H1 (cell line): ENCODE measurements around the gene ASCC3. TPM values are rescaled to one million over a fixed set of nuclear protein-coding genes. Genes with fewer than 3 reads are reported as not detected.

Source experiments
- CTCF ChIA-PET: fragments of 300-600 bp; sonication (Branson Sonifier 250); formaldehyde crosslinking; loops from one replicate; lab custom pipeline; 2021; ENCODE audit not compliant: partially characterized antibody; lab: Charles Lee
- POLR2A ChIA-PET: fragments of 300-600 bp; sonication (Branson Sonifier 250); formaldehyde crosslinking; loops from one replicate; lab custom pipeline; 2021; ENCODE audit warnings: inconsistent platforms; ENCODE audit not compliant: partially characterized antibody; lab: Charles Lee
- DNase-seq, 2 experiments: peaks; one replicate each; pipeline versions ENCODE4 v3.0.0 to v3.0.0-alpha.2; 2010 to 2022; ENCODE audit warnings: low spot score in 2 of 2, low read depth in 1 of 2, mixed read lengths in 1 of 2
- FAIRE-seq: peaks from 2 replicates; lab custom pipeline; 2011; peaks lifted over from hg19 to GRCh38; lab: Jason Lieb, UNC
- H2AFZ ChIP-seq: 2 replicates; pipeline ENCODE4 v1.8.1; 2012; ENCODE audit warnings: low read length, inconsistent platforms
- H2AK5ac ChIP-seq: 2 replicates; pipeline ENCODE4 v1.6.1; 2013; ENCODE audit warnings: low read depth, low read length
- H2BK120ac ChIP-seq: replicated peaks from 2 replicates; pipeline ENCODE3; 2013; ENCODE audit warnings: low read depth, low read length, inconsistent platforms
- H2BK12ac ChIP-seq: 2 replicates; pipeline ENCODE4 v1.6.1; 2013; ENCODE audit warnings: low read depth, low read length
- H2BK15ac ChIP-seq: 2 replicates; pipeline ENCODE4 v1.6.1; 2013; ENCODE audit warnings: low read length
- H2BK20ac ChIP-seq: 2 replicates; pipeline ENCODE4 v1.6.1; 2013; ENCODE audit warnings: low read length
- H2BK5ac ChIP-seq: 2 replicates; pipeline ENCODE4 v1.6.1; 2013; ENCODE audit warnings: low read depth, low read length
- H3K14ac ChIP-seq: 2 replicates; pipeline ENCODE4 v1.6.1; 2013; ENCODE audit warnings: inconsistent platforms; ENCODE audit not compliant: insufficient read length
- H3K18ac ChIP-seq: 2 replicates; pipeline ENCODE4 v1.6.1; 2013; ENCODE audit warnings: low read length; ENCODE audit errors: extremely low read depth
- H3K23ac ChIP-seq: 2 replicates; pipeline ENCODE4 v1.6.1; 2013; ENCODE audit warnings: inconsistent platforms; ENCODE audit not compliant: insufficient read length
- H3K23me2 ChIP-seq: 2 replicates; pipeline ENCODE4 v1.6.1; 2013; ENCODE audit warnings: low read depth, low read length
- H3K27ac ChIP-seq: 2 replicates; pipeline ENCODE4 v1.6.1; 2011; ENCODE audit warnings: low read depth, low read length, inconsistent platforms
- H3K27me3 ChIP-seq, 4 experiments: replicated peaks in 1 of 4; 1 replicate in 1 of 4; 2 replicates in 3 of 4; pipeline versions ENCODE4 v1.6.1 to v1.8.1; 2011 to 2013; ENCODE audit warnings: low read length in 3 of 4, mild to moderate bottlenecking in 3 of 4, inconsistent platforms in 2 of 4, mixed read lengths in 2 of 4, moderate library complexity in 1 of 4; ENCODE audit not compliant: control insufficient read depth in 3 of 4, insufficient read depth in 3 of 4; ENCODE audit errors: extremely low read depth in 1 of 4
- H3K36me3 ChIP-seq, 4 experiments: 2 replicates each; pipeline versions ENCODE4 v1.6.1 to v1.8.1; 2011 to 2013; ENCODE audit warnings: mild to moderate bottlenecking in 4 of 4, low read length in 3 of 4, moderate library complexity in 2 of 4, control low read depth in 1 of 4, inconsistent platforms in 1 of 4; ENCODE audit not compliant: insufficient read depth in 4 of 4, control insufficient read depth in 2 of 4
- H3K4ac ChIP-seq: replicated peaks from 2 replicates; pipeline ENCODE3; 2013; ENCODE audit warnings: low read length, low read depth, mixed read lengths, inconsistent platforms; ENCODE audit not compliant: insufficient read length
- H3K4me1 ChIP-seq, 4 experiments: replicated peaks in 1 of 4; 1 replicate in 1 of 4; 2 replicates in 3 of 4; pipeline versions ENCODE4 v1.6.1 to v1.8.1; 2011 to 2013; ENCODE audit warnings: low read length in 3 of 4, inconsistent platforms in 2 of 4, mixed read lengths in 1 of 4; ENCODE audit not compliant: insufficient read depth in 4 of 4, control insufficient read depth in 3 of 4
- H3K4me2 ChIP-seq, 2 experiments: 2 replicates each; pipeline versions ENCODE4 v1.6.1 to v1.8.1; 2011 to 2013; ENCODE audit warnings: low read depth in 2 of 2, low read length in 2 of 2, control low read depth in 1 of 2, inconsistent platforms in 1 of 2, mild to moderate bottlenecking in 1 of 2; ENCODE audit not compliant: insufficient read depth in 1 of 2
- H3K4me3 ChIP-seq, 4 experiments: fragments of 200-600, 300-600 bp in 1 of 4; sonication (generic), shearing (Covaris generic), sonication (Bioruptor Twin) in 1 of 4; 2 replicates each; pipeline versions ENCODE4 v1.5.1 to v1.8.1; 2011 to 2016; ENCODE audit warnings: low read length in 4 of 4, low read depth in 3 of 4, control low read depth in 2 of 4, inconsistent platforms in 2 of 4, mild to moderate bottlenecking in 2 of 4, mixed read lengths in 1 of 4, moderate library complexity in 1 of 4; ENCODE audit not compliant: insufficient read depth in 2 of 4; ENCODE audit errors: extremely low read depth in 1 of 4
- H3K56ac ChIP-seq: replicated peaks from 2 replicates; pipeline ENCODE3; 2013; ENCODE audit warnings: low read depth, mild to moderate bottlenecking, mixed read lengths, low read length, inconsistent platforms; ENCODE audit not compliant: insufficient read length
- H3K79me1 ChIP-seq: 2 replicates; pipeline ENCODE4 v1.6.1; 2013; ENCODE audit warnings: low read depth, low read length, control low read depth
- H3K79me2 ChIP-seq, 2 experiments: 2 replicates each; pipeline versions ENCODE4 v1.6.1 to v1.8.1; 2012 to 2013; ENCODE audit warnings: low read length in 2 of 2, mild to moderate bottlenecking in 2 of 2, inconsistent platforms in 1 of 2; ENCODE audit not compliant: insufficient read depth in 2 of 2, control insufficient read depth in 1 of 2
- H3K9ac ChIP-seq, 4 experiments: replicated peaks in 1 of 4; 1 replicate in 1 of 4; 2 replicates in 3 of 4; pipeline versions ENCODE4 v1.6.1 to v1.8.1; 2011 to 2013; ENCODE audit warnings: low read depth in 3 of 4, low read length in 3 of 4, control low read depth in 2 of 4, mild to moderate bottlenecking in 2 of 4, moderate library complexity in 2 of 4, inconsistent platforms in 1 of 4; ENCODE audit errors: extremely low read depth in 1 of 4
- H3K9me3 ChIP-seq, 2 experiments: 2 replicates each; pipeline versions ENCODE4 v1.6.1 to v1.8.1; 2012 to 2013; ENCODE audit warnings: mild to moderate bottlenecking in 2 of 2, moderate library complexity in 2 of 2, control low read depth in 1 of 2, inconsistent platforms in 1 of 2, low read depth in 1 of 2, low read length in 1 of 2, mixed read lengths in 1 of 2; ENCODE audit not compliant: insufficient read depth in 2 of 2
- H4K20me1 ChIP-seq, 2 experiments: replicated peaks in 1 of 2; 2 replicates each; pipeline versions ENCODE3 to v1.8.1; 2011 to 2013; ENCODE audit warnings: inconsistent platforms in 2 of 2, low read length in 2 of 2, mild to moderate bottlenecking in 1 of 2; ENCODE audit not compliant: insufficient read depth in 2 of 2, control insufficient read depth in 1 of 2
- H4K5ac ChIP-seq: 2 replicates; pipeline ENCODE4 v1.6.1; 2013; ENCODE audit warnings: low read length, low read depth, mixed read lengths, inconsistent platforms; ENCODE audit not compliant: insufficient read length
- H4K8ac ChIP-seq: 2 replicates; pipeline ENCODE4 v1.8.0; 2013; ENCODE audit warnings: mild to moderate bottlenecking, moderate library complexity, low read length, inconsistent platforms; ENCODE audit not compliant: insufficient read depth; ENCODE audit errors: extremely low read depth
- H4K91ac ChIP-seq: replicated peaks from 2 replicates; pipeline ENCODE3; 2013; ENCODE audit warnings: low read length, mixed read lengths, inconsistent platforms; ENCODE audit not compliant: insufficient read length
- JUN ChIP-seq: IDR thresholded peaks from 2 replicates; pipeline ENCODE4 v1.6.1; 2011; ENCODE audit warnings: low read depth, mild to moderate bottlenecking, improper control_type of control experiment, low read length
- WGBS, 2 experiments: shearing (Covaris generic) in 1 of 2; methylation state at CpG; one replicate each; pipeline versions ENCODE4 v1.1.6 to v1.1.7; 2013 to 2015; ENCODE audit warnings: low lambda C conversion rate in 2 of 2, mixed read lengths in 2 of 2, inconsistent platforms in 1 of 2, low coverage in 1 of 2, missing lambda C conversion rate in 1 of 2; ENCODE audit not compliant: insufficient replicate concordance in 2 of 2, insufficient coverage in 1 of 2, insufficient read length in 1 of 2; ENCODE audit errors: extremely low coverage in 1 of 2, missing lambda C conversion rate in 1 of 2; 5-methylcytosine and 5-hydroxymethylcytosine counted together
- polyA plus RNA-seq, 7 experiments: library from polyadenylated mRNA; depleted of rRNA in 3 of 7; stranded (reverse) in 5 of 7; unstranded in 2 of 7; fragments of >200 nt in 5 of 7; fragments of 200-250 nt in 2 of 7; gene quantifications; 1 replicate in 5 of 7; 2 replicates in 1 of 7; 4 replicates in 1 of 7; pipeline versions ENCODE4 v1.2.1 to v1.2.3, GENCODE V29; 2011 to 2013; ENCODE audit warnings: missing spikeins in 2 of 7, mixed read lengths in 2 of 7
- total RNA-seq: library from RNA; stranded (reverse); fragmentation: NEBNext Ultra II Directional; extraction: Animal tissue kit (Norgen Biotek cat#: 25700); gene quantifications from 2 replicates; pipeline ENCODE4 v1.2.1, GENCODE V29; 2021

The ASCC3 gene
- total and polyA plus RNA-seq, 2 of the 8 experiments (the other 6 are each of a cell fraction or from before 2014, with no cell fraction given): 37.5 to 77.8 TPM

- H3K23ac ChIP-seq: no peak overlapping the region
- no peak for TF ChIP-seq JUN
- TF ChIP-seq, all 59 proteins: peak for 0
- H3K27me3 ChIP-seq: no peaks in the 10 kb centered on the region
- H2AFZ ChIP-seq: no peak overlapping the region
- no peaks in the 10 kb centered on the region for H3K79me2 ChIP-seq
- DNase-seq: no peak
- H2BK5ac ChIP-seq: no peak overlapping the region
- H2AK5ac ChIP-seq: no peak overlapping the region
- no peak overlapping the region for H4K91ac ChIP-seq
- H3K27ac ChIP-seq: no peak overlapping the region
- no peaks in the 10 kb centered on the region for H3K9me3 ChIP-seq
- no peak overlapping the region for H3K14ac ChIP-seq
- no peak overlapping the region for H3K4me2 ChIP-seq
- H2BK15ac ChIP-seq: no peak overlapping the region
- H2BK12ac ChIP-seq: no peak overlapping the region
- H3K9ac ChIP-seq: no peak overlapping the region
- H3K23me2 ChIP-seq: no peaks in the 10 kb centered on the region
- no peaks in the 10 kb centered on the region for H3K4me1 ChIP-seq
- no peaks in the 10 kb centered on the region for H3K36me3 ChIP-seq
- no peak overlapping the region for H3K56ac ChIP-seq
- no peak overlapping the region for H4K5ac ChIP-seq
- no peak overlapping the region for H3K4ac ChIP-seq
- no peaks in the 10 kb centered on the region for H3K79me1 ChIP-seq
- no peak overlapping the region for H4K8ac ChIP-seq
- H2BK120ac ChIP-seq: no peak overlapping the region
- H2BK20ac ChIP-seq: no peak overlapping the region
- no peak for FAIRE-seq
- ChIA-PET POLR2A (no interaction called here), CTCF (no interaction called here)
- WGBS, 2 experiments: 86% methylated on average over 2 of the region's 2 CpGs; no CpG with 5 or more reads in 1 of the 2 experiments
- H3K4me3 ChIP-seq: no peak overlapping the region
- no peak overlapping the region for H3K18ac ChIP-seq
- H4K20me1 ChIP-seq: no peaks in the 10 kb centered on the region
Observed at GRCh38 chr6:100691972-100692371, 189.2 kb downstream of the ASCC3 start.
